NCI-H345 treated with DMSO at 0.1 percent for 48 hours (cell line): ENCODE data around the gene IFT122.

Source experiments
- DNase-seq: peaks from one replicate; lab custom pipeline; 2025; ENCODE audit not compliant: unreplicated experiment; lab: John Stamatoyannopoulos, UW

Gene IFT122

GRCh38 chr3:129415830-129416229 is 24.2 kb upstream of the IFT122 start:
- no peak for DNase-seq

GRCh38 chr3:129416415-129416814 is 23.6 kb upstream of the IFT122 start:
- DNase-seq: no peak

- DNase-seq: no peak
Measured at GRCh38 chr3:129417326-129417725, 22.7 kb upstream of the IFT122 start.

GRCh38 chr3:129418041-129418973 is 21.7 kb upstream of the IFT122 start:
- DNase-seq: no peak

- no peak for DNase-seq
Measured at GRCh38 chr3:129419476-129419875, 20.5 kb upstream of the IFT122 start.

GRCh38 chr3:129421236-129421883 is 18.7 kb upstream of the IFT122 start:
- no peak for DNase-seq

- no peak for DNase-seq
Measured at GRCh38 chr3:129421988-129422745, 17.9 kb upstream of the IFT122 start.

- DNase-seq: no peak
Measured at GRCh38 chr3:129422897-129423296, 17.1 kb upstream of the IFT122 start.

GRCh38 chr3:129424185-129424841 is 15.7 kb upstream of the IFT122 start:
- no peak for DNase-seq

GRCh38 chr3:129425213-129425612 is 14.8 kb upstream of the IFT122 start:
- DNase-seq: no peak

- no peak for DNase-seq
Measured at GRCh38 chr3:129425619-129426018, 14.4 kb upstream of the IFT122 start.

- DNase-seq: no peak
Measured at GRCh38 chr3:129428007-129428375, 12.0 kb upstream of the IFT122 start.

- peak; percentile 60 for DNase-seq
Measured at GRCh38 chr3:129428376-129429079, 11.5 kb upstream of the IFT122 start, which contains the start of gene EFCAB12. EFCAB12 (minus strand) TSS chr3:129428636; CDS start chr3:129428488, 148 bp downstream.

- DNase-seq: no peak
Measured at GRCh38 chr3:129429080-129429451, 11.0 kb upstream of the IFT122 start.

GRCh38 chr3:129429602-129430001 is 10.4 kb upstream of the IFT122 start:
- no peak for DNase-seq

GRCh38 chr3:129432036-129432435 is 8.0 kb upstream of the IFT122 start:
- DNase-seq: no peak

- no peak for DNase-seq
Measured at GRCh38 chr3:129432671-129433070, 7.4 kb upstream of the IFT122 start.

- no peak for DNase-seq
Measured at GRCh38 chr3:129433565-129433964, 6.5 kb upstream of the IFT122 start.

- no peak for DNase-seq
Measured at GRCh38 chr3:129434140-129434539, 5.9 kb upstream of the IFT122 start.

- DNase-seq: no peak
Measured at GRCh38 chr3:129435367-129435766, 4.7 kb upstream of the IFT122 start.
